H1 (cell line): ENCODE results near the gene POFUT2.

ENCODE experiments used
- CTCF ChIP-seq, 3 experiments: IDR thresholded peaks; 1 replicate in 2 of 3; 2 replicates in 1 of 3; pipeline versions ENCODE4 v1.5.1 to v1.6.1; 2011; ENCODE audit warnings: low read length in 3 of 3, mild to moderate bottlenecking in 3 of 3, inconsistent platforms in 2 of 3, low read depth in 1 of 3, moderate library complexity in 1 of 3; ENCODE audit not compliant: insufficient read depth in 1 of 3; ENCODE audit errors: control extremely low read depth in 1 of 3
- NRF1 ChIP-seq: IDR thresholded peaks from 2 replicates; pipeline ENCODE4 v1.6.1; 2011; ENCODE audit warnings: mild to moderate bottlenecking, low read depth, low read length, improper control_type of control experiment
- RFX5 ChIP-seq: IDR thresholded peaks from 2 replicates; pipeline ENCODE4 v1.6.1; 2011; ENCODE audit warnings: low read depth, low read length, improper control_type of control experiment, borderline replicate concordance
- SP4 ChIP-seq: IDR thresholded peaks from 2 replicates; pipeline ENCODE4 v1.6.1; 2012; ENCODE audit warnings: low read length, inconsistent platforms
- TAF1 ChIP-seq: IDR thresholded peaks from 2 replicates; pipeline ENCODE4 v1.6.1; 2011; ENCODE audit warnings: mild to moderate bottlenecking, low read depth, low read length
- YY1 ChIP-seq: IDR thresholded peaks from 2 replicates; pipeline ENCODE4 v1.6.1; 2011; ENCODE audit warnings: low read depth, mild to moderate bottlenecking, low read length

GRCh38 chr21:45329261-45330074, 41.8 kb upstream of the POFUT2 start:
- TF ChIP-seq SP4, result no peak
- TF ChIP-seq CTCF (IDR thresholded peaks at IDR 0.05; ENCODE audit: control extremely low read depth in 1 of 3, insufficient read depth in 1 of 3, low read depth in 1 of 3, low read length in 3 of 3), result no peak
- TF ChIP-seq YY1, result no peak
- no peak for TF ChIP-seq RFX5
- no peak for TF ChIP-seq TAF1
- TF ChIP-seq NRF1, result no peak
